HL-60/S4 treated with phorbol 12-myristate 13-acetate at 8.2 ng/mL for 4 days and 3 days (cell line): Measurements from ENCODE around the gene CSNK1D.
"Not testable (repeated sequence)": the region's sequence is repeated elsewhere in the genome, so short reads cannot be mapped to it uniquely, and the experiment has no call there.

Experiments used
- in situ Hi-C: fragments of 300-500 bp; cut with MboI; formaldehyde crosslinking; loops from 2 replicates; pipeline ENCODE4 v1.15.0; 2022; ENCODE audit warnings: low sequenced_read_pairs

Gene CSNK1D

GRCh38 chr17:82198092-82198491, 75.4 kb downstream of the CSNK1D start:
- in situ Hi-C loops = no loop called here

GRCh38 chr17:82195675-82196672, 77.5 kb downstream of the CSNK1D start:
- in situ Hi-C loops = no loop called here

DNA sequence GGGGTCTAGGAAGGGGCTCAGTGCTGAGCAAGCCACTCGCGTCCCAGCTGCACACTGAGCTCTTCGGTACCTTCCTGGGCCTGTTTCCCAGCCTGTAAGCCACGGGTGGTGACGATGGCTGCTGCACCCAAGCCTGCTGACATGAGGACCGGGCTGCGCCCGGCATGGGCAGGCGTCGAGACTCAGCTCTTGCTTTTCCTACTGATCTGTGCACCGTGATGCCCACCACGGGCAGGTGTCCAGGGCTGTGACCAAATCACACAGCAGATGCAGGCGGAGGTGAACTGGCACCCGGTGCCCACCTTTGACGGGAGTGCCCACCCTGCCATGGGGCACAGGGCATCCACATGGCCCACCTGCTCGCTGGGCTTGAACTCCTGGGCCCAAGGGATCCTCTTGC, 78.7 kb downstream of the CSNK1D start:
- in situ Hi-C loops = no loop called here

DNA sequence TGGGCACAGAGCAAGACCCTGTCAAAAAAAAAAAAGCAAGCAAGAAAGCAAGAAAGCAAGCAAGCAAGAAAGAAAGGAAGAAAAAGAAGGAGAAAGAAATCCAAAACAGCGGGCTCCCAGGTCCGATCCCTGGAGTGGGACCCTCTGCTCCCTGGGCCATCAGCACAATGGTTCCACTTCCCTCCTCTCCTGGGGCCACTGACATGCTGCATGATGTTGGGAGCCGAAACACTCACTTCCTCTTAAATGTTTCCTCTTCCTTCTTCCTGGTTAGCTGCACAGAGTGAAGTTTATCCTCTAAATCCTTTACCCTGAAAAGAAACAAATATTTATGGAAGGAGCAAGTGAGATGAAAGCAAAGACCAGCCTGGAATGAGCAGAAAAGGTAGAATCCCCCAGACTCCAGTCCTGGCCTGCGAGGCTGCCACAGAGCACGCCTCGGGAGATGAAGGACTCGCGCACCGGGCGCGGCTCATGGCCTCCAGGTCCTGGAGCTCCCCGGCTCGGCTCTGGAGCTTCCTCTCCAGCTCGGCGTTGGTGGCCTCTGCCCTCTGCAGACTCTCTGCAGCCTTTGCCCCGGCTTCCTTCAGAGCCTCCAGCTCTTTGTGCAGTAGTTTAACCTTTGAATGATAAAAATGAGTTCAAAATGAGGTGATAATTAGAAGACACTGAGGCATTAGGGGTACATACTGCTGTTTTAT, 79.8 kb downstream of the CSNK1D start:
- in situ Hi-C loops = no loop called here

- in situ Hi-C loops = not testable (repeated sequence)
Measured at GRCh38 chr17:82193050-82193449, 80.5 kb downstream of the CSNK1D start.
